H1 (cell line): Measurements from ENCODE around the gene FBH1. TPM values are rescaled to one million over a fixed set of nuclear protein-coding genes. Genes with fewer than 3 reads are reported as not detected.

ENCODE experiments used
- BCL11A ChIP-seq, 2 experiments: IDR thresholded peaks; one replicate each; pipeline ENCODE4 v1.6.1; 2011; ENCODE audit warnings: low read depth in 2 of 2, low read length in 2 of 2, mild to moderate bottlenecking in 2 of 2
- GTF2F1 ChIP-seq: IDR thresholded peaks from 2 replicates; pipeline ENCODE4 v1.6.1; 2012; ENCODE audit warnings: low read depth, low read length, improper control_type of control experiment, borderline replicate concordance
- KDM1A ChIP-seq: fragments of 200-600, 300-600 bp; sonication (generic); IDR thresholded peaks from 2 replicates; pipeline ENCODE4 v1.7.1; 2016; ENCODE audit warnings: mild to moderate bottlenecking, low read length, borderline replicate concordance
- SAP30 ChIP-seq: fragments of 300-600 bp; sonication (generic); IDR thresholded peaks from 2 replicates; pipeline ENCODE4 v1.7.1; 2012; ENCODE audit warnings: low read length, moderate library complexity, mild to moderate bottlenecking, inconsistent platforms; ENCODE audit not compliant: insufficient read depth, insufficient replicate concordance
- polyA plus RNA-seq, 7 experiments: library from polyadenylated mRNA; depleted of rRNA in 3 of 7; stranded (reverse) in 5 of 7; unstranded in 2 of 7; fragments of >200 nt in 5 of 7; fragments of 200-250 nt in 2 of 7; gene quantifications; 1 replicate in 5 of 7; 2 replicates in 1 of 7; 4 replicates in 1 of 7; pipeline versions ENCODE4 v1.2.1 to v1.2.3, GENCODE V29; 2011 to 2013; ENCODE audit warnings: missing spikeins in 2 of 7, mixed read lengths in 2 of 7
- total RNA-seq: library from RNA; stranded (reverse); fragmentation: NEBNext Ultra II Directional; extraction: Animal tissue kit (Norgen Biotek cat#: 25700); gene quantifications from 2 replicates; pipeline ENCODE4 v1.2.1, GENCODE V29; 2021
- TF ChIP-seq, protein P1 (sequence below), 3 experiments: IDR thresholded peaks; 1 replicate in 2 of 3; 2 replicates in 1 of 3; pipeline versions ENCODE4 v1.5.1 to v1.6.1; 2011; ENCODE audit warnings: low read length in 3 of 3, mild to moderate bottlenecking in 3 of 3, inconsistent platforms in 2 of 3, low read depth in 1 of 3, moderate library complexity in 1 of 3; ENCODE audit not compliant: insufficient read depth in 1 of 3; ENCODE audit errors: control extremely low read depth in 1 of 3

FBH1 gene
- total and polyA plus RNA-seq, 2 of the 8 experiments (the other 6 are each of a cell fraction or from before 2014, with no cell fraction given) = 31.1 to 51.8 TPM

GRCh38 chr10:5971886-5972285 lies 81.8 kb downstream of the FBH1 start (continued):
- TF ChIP-seq BCL11A (IDR thresholded peaks at IDR 0.05; ENCODE audit: low read depth in 2 of 2, low read length in 2 of 2) = no peak
- TF ChIP-seq, protein P1, sequence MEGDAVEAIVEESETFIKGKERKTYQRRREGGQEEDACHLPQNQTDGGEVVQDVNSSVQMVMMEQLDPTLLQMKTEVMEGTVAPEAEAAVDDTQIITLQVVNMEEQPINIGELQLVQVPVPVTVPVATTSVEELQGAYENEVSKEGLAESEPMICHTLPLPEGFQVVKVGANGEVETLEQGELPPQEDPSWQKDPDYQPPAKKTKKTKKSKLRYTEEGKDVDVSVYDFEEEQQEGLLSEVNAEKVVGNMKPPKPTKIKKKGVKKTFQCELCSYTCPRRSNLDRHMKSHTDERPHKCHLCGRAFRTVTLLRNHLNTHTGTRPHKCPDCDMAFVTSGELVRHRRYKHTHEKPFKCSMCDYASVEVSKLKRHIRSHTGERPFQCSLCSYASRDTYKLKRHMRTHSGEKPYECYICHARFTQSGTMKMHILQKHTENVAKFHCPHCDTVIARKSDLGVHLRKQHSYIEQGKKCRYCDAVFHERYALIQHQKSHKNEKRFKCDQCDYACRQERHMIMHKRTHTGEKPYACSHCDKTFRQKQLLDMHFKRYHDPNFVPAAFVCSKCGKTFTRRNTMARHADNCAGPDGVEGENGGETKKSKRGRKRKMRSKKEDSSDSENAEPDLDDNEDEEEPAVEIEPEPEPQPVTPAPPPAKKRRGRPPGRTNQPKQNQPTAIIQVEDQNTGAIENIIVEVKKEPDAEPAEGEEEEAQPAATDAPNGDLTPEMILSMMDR (IDR thresholded peaks at IDR 0.05; ENCODE audit: control extremely low read depth in 1 of 3, insufficient read depth in 1 of 3, low read depth in 1 of 3, low read length in 3 of 3) = no peak
- no peak for TF ChIP-seq SAP30
- TF ChIP-seq KDM1A = no peak
- no peak for TF ChIP-seq GTF2F1
